Activated CD4-positive, alpha-beta T cell treated with anti-CD3 and anti-CD28 coated beads, Interleukin-2, amount 10 ng/mL, durations not matched to agents 24 days and 14 days (primary cell): ENCODE results near the gene RXFP1. TPM values are rescaled to one million over a fixed set of nuclear protein-coding genes. Genes with fewer than 3 reads are reported as not detected.

Source experiments
- DNase-seq: peaks from one replicate; pipeline ENCODE4 v3.0.0; 2022
- H3K27ac Mint-ChIP-seq: one replicate; pipeline ENCODE4 v1.8.0; 2022; ENCODE audit warnings: mild to moderate bottlenecking, mixed read lengths
- H3K27me3 Mint-ChIP-seq: one replicate; pipeline ENCODE4 v1.8.0; 2022; ENCODE audit warnings: mixed read lengths
- H3K36me3 Mint-ChIP-seq: one replicate; pipeline ENCODE4 v1.8.0; 2022; ENCODE audit warnings: low read depth, mild to moderate bottlenecking, mixed read lengths
- H3K4me1 Mint-ChIP-seq: one replicate; pipeline ENCODE4 v1.8.0; 2021; ENCODE audit warnings: mixed read lengths
- H3K4me3 Mint-ChIP-seq: one replicate; pipeline ENCODE4 v1.8.0; 2022; ENCODE audit warnings: mild to moderate bottlenecking, moderate library complexity, mixed read lengths
- H3K9me3 Mint-ChIP-seq: one replicate; pipeline ENCODE4 v1.8.0; 2021; ENCODE audit warnings: mixed read lengths
- intact Hi-C: fragments of 100-400 bp; cut with micrococcal nuclease; formaldehyde crosslinking; loops from one replicate; pipeline ENCODE4 v1.15.1; 2023
- total RNA-seq: library from RNA; stranded (reverse); gene quantifications from 2 replicates; pipeline ENCODE4 v1.2.3, GENCODE V29; 2022

Gene RXFP1
- total RNA-seq, 1 donor from 2014 or later = not detected

DNA sequence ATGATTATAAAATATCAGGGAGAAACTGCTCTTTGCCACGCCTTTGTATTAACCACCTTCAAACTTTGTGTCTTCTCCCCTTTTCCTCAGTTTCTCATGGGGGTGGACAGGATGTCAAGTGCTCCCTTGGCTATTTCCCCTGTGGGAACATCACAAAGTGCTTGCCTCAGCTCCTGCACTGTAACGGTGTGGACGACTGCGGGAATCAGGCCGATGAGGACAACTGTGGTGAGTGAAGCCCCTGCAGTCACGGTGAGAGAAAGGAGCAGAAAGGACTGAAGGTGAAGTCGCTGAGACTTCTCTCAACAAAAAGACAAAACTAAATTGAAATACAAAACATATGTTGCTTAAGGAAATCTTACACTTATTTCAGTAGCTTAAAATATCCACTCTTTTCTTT lies 50.9 kb downstream of the RXFP1 start:
- DNase-seq = no peak
- H3K36me3 Mint-ChIP-seq = no peaks in the 10 kb centered on the region
- H3K27ac Mint-ChIP-seq = no peak overlapping the region
- no peaks in the 10 kb centered on the region for H3K9me3 Mint-ChIP-seq
- no peaks in the 10 kb centered on the region for H3K4me1 Mint-ChIP-seq
- no peak overlapping the region for H3K4me3 Mint-ChIP-seq
- H3K27me3 Mint-ChIP-seq = peaks cover 1% of the 10 kb centered on the region
- intact Hi-C loops = no loop called here

GRCh38 chr4:158578476-158578875 lies 56.8 kb downstream of the RXFP1 start:
- Mint-ChIP-seq H3K9me3 (no peaks in the 10 kb centered on the region), H3K4me3 (no peak overlapping the region), H3K4me1 (no peaks in the 10 kb centered on the region), H3K36me3 (no peaks in the 10 kb centered on the region), H3K27ac (no peak overlapping the region), H3K27me3 (peaks cover 2% of the 10 kb centered on the region)
- intact Hi-C loops = no loop called here
- DNase-seq = no peak

GRCh38 chr4:158580064-158580463 lies 58.4 kb downstream of the RXFP1 start:
- no peaks in the 10 kb centered on the region for H3K9me3 Mint-ChIP-seq
- H3K27ac Mint-ChIP-seq = no peak overlapping the region
- H3K27me3 Mint-ChIP-seq = peaks cover 4% of the 10 kb centered on the region
- H3K36me3 Mint-ChIP-seq = no peaks in the 10 kb centered on the region
- DNase-seq = no peak
- intact Hi-C loops = no loop called here
- no peaks in the 10 kb centered on the region for H3K4me1 Mint-ChIP-seq
- no peak overlapping the region for H3K4me3 Mint-ChIP-seq

DNA sequence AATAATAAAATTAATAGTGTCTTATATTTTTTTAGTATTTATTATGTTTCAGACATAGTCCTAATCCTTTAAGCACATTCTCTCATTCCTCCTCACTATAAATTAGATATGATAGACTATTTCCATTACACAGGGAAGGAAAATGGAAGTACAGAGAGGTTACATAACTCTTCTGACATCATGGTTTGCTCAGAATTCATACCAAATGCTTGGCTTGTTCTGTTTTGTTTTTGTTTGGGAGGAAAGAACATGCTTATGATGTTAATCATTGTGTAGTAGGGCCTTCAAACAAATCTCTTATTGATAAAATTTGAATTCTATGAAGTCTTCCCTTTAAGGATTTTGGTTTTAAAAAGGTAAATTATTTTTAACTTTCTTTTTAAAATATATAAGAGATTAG lies 59.5 kb downstream of the RXFP1 start:
- Mint-ChIP-seq H3K27me3 (peaks cover 4% of the 10 kb centered on the region), H3K9me3 (no peaks in the 10 kb centered on the region), H3K4me1 (no peaks in the 10 kb centered on the region), H3K4me3 (no peak overlapping the region), H3K36me3 (no peaks in the 10 kb centered on the region), H3K27ac (no peak overlapping the region)
- intact Hi-C loops = no loop called here
- DNase-seq = no peak

GRCh38 chr4:158586881-158587280 lies 65.2 kb downstream of the RXFP1 start:
- intact Hi-C loops = no loop called here
- Mint-ChIP-seq H3K27me3 (peaks cover 8% of the 10 kb centered on the region), H3K4me1 (no peaks in the 10 kb centered on the region), H3K4me3 (no peak overlapping the region), H3K27ac (no peak overlapping the region), H3K36me3 (no peaks in the 10 kb centered on the region), H3K9me3 (no peaks in the 10 kb centered on the region)
- DNase-seq = peak; percentile 26

DNA sequence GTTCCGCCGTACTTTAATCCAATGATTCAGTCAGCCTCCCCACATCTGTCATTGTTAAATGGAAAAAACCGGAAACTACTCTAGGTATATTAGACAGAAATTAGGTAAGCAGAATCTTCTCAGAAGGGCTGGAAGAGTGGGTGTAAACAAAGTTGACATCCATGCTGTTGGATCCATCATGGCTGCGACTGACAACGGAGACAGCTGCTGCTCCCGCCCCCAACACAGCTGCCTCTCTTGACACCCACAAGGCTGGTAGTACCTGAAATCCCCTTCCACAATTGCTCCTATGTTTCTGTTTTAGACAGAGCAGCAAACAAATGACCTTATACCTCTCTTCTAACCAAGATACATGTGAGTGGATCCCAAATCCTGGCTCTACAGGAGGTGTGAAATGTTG lies 66.6 kb downstream of the RXFP1 start:
- no peaks in the 10 kb centered on the region for H3K9me3 Mint-ChIP-seq
- H3K36me3 Mint-ChIP-seq = no peaks in the 10 kb centered on the region

DNA sequence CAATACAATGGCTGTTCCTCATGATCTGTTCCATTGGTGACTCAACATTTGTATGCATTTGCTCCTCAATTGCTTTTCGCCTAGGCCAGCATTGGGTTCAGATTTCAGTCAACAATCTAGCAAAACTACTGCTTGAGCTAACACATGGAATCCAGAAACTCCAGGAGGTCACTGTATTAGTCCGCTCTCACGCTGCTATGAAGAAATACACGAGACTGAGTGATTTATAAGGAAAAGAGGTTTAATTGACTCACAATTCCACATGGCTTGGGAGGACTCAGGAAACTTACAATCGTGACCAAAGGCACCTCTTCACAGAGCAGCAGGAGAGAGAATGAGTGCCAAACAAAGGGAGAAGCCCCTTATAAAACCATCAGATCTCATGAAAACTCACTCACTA lies 67.1 kb downstream of the RXFP1 start:
- intact Hi-C loops = no loop called here
- no peak overlapping the region for H3K27ac Mint-ChIP-seq
- H3K9me3 Mint-ChIP-seq = no peaks in the 10 kb centered on the region
- H3K4me3 Mint-ChIP-seq = no peak overlapping the region
- H3K4me1 Mint-ChIP-seq = no peaks in the 10 kb centered on the region
- peaks cover 10% of the 10 kb centered on the region for H3K27me3 Mint-ChIP-seq
- H3K36me3 Mint-ChIP-seq = no peaks in the 10 kb centered on the region
- DNase-seq = peak; percentile 40

More for the DNA sequence above, 66.6 kb downstream of the RXFP1 start:
- H3K4me1 Mint-ChIP-seq = no peaks in the 10 kb centered on the region
- no peak overlapping the region for H3K27ac Mint-ChIP-seq
- no peak overlapping the region for H3K4me3 Mint-ChIP-seq
- no peak for DNase-seq
- intact Hi-C loops = no loop called here
- peaks cover 8% of the 10 kb centered on the region for H3K27me3 Mint-ChIP-seq

DNA sequence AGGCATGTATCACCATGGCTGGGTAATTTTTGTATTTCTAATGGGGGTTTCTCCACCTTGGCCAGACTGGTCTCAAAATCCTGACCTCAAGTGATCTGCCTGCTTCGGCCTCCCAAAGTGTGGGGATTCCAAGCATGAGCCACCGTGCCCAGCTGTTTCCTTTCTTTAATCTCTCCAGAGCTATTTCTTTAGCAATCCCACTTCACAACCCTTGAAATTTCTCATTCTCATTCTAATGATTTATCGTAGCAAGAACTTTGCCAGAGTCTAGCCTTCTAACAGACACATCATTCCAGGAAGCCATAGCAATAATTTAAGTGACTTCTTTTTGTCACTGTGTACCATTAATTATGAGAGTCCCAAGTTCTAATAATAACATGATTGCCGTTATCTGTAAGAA lies 68.6 kb downstream of the RXFP1 start:
- H3K27ac Mint-ChIP-seq = no peak overlapping the region
- no peaks in the 10 kb centered on the region for H3K4me1 Mint-ChIP-seq
- H3K9me3 Mint-ChIP-seq = no peaks in the 10 kb centered on the region
- DNase-seq = no peak
- H3K4me3 Mint-ChIP-seq = no peak overlapping the region
- H3K27me3 Mint-ChIP-seq = peaks cover 9% of the 10 kb centered on the region
- no peaks in the 10 kb centered on the region for H3K36me3 Mint-ChIP-seq
- intact Hi-C loops = no loop called here

GRCh38 chr4:158590824-158591223 lies 69.1 kb downstream of the RXFP1 start:
- no peaks in the 10 kb centered on the region for H3K9me3 Mint-ChIP-seq
- no peak overlapping the region for H3K27ac Mint-ChIP-seq
- DNase-seq = no peak
- no peaks in the 10 kb centered on the region for H3K36me3 Mint-ChIP-seq
- peaks cover 9% of the 10 kb centered on the region for H3K27me3 Mint-ChIP-seq
- H3K4me1 Mint-ChIP-seq = no peaks in the 10 kb centered on the region
- intact Hi-C loops = no loop called here
- no peak overlapping the region for H3K4me3 Mint-ChIP-seq

DNA sequence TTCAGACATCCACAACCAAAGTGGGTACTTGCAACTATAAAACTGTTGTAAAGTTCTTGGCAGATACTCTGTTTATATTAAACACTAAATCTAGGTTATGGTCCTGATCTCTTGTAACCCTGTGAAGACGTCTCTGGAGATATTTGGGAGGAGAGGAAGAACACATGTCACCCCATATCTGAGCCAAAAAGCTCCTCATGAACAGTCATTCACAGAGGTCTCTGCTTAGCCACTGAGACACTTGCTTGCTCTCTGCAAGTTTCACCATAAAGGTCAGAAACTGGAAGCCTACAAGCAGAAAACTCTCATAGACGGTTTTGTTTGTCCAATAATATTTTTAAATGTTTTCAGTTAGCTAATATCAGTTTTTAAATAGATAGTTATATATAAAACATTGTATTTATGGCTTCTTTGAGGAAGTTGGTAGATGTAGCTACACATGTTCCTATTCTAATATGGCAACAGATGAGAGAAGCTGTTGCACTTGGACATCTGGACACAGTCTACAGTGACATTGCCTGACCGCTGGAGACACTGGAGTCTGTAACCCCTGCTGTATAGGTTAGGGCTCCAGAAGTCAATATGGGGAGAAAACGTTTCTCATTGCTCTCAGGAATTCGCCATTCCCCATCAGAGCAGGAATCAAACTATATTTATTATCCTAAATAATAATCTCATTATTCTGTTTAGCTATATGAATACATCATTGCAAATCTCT lies 76.4 kb downstream of the RXFP1 start:
- peaks cover 13% of the 10 kb centered on the region for H3K27me3 Mint-ChIP-seq
- H3K27ac Mint-ChIP-seq = no peak overlapping the region
- H3K36me3 Mint-ChIP-seq = no peaks in the 10 kb centered on the region
- H3K4me1 Mint-ChIP-seq = no peaks in the 10 kb centered on the region
- H3K9me3 Mint-ChIP-seq = no peaks in the 10 kb centered on the region
- H3K4me3 Mint-ChIP-seq = no peak overlapping the region
- intact Hi-C loops = no loop called here
- DNase-seq = peak; percentile 31

GRCh38 chr4:158599150-158599549 lies 77.5 kb downstream of the RXFP1 start:
- intact Hi-C loops = no loop called here
- H3K9me3 Mint-ChIP-seq = no peaks in the 10 kb centered on the region
- no peak overlapping the region for H3K27ac Mint-ChIP-seq
- peaks cover 10% of the 10 kb centered on the region for H3K27me3 Mint-ChIP-seq
- H3K4me3 Mint-ChIP-seq = no peak overlapping the region
- H3K4me1 Mint-ChIP-seq = no peaks in the 10 kb centered on the region
- no peak for DNase-seq
- H3K36me3 Mint-ChIP-seq = no peaks in the 10 kb centered on the region

DNA sequence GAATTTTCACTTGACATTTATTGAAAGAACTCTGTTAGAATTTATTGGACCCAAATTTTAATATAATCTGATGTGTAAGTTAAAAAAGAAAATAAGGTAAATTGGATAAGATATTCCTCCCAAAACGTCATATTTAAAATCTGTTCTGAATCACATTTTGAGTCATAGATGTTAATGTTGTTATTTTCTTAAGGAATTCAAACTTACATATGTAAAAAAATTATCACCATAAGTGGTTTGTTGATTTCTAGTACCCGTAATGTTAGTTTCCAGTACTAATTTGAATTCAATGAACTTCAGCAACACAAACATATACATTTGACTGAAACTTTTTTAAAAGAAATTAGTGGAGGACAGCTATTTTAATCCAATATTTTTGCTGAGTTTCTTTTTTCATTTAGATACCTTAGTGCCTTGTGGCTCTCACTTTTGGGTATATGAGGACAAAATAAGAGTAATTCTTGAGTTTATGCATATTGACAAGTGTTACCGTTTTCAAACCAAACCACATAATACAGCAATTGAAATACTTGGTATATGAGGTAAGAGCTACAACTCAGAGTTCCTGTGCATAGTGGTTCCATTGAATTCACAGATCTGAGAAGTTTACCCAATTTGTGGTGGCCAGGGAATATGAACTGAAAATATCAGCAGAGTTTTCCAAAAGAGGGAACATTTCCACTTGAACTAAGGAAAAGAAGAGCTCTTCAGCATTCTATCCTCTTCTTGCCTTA lies 78.2 kb downstream of the RXFP1 start:
- Mint-ChIP-seq H3K4me1 (no peaks in the 10 kb centered on the region), H3K4me3 (no peak overlapping the region), H3K27ac (no peak overlapping the region), H3K9me3 (no peaks in the 10 kb centered on the region), H3K36me3 (no peaks in the 10 kb centered on the region), H3K27me3 (peaks cover 10% of the 10 kb centered on the region)
- DNase-seq = no peak
- intact Hi-C loops = no loop called here

DNA sequence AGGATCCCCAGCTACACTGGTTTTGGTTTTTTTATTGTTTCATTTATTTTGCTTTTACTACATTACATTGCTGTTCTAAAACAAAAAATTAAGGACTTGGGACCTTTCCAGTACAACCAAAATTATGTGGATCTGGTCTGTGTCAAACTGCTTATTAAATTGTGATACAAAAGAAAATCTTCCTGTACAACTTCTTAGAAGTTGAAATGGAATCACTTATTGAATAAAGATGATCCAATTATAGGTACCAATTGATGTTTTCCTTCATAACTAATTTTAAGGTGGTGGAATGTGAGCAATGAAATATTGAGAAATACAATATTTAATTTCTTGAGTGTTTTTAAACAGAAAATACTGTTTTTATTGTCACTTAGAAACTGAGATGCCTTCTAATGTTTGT lies 82.7 kb downstream of the RXFP1 start:
- Mint-ChIP-seq H3K36me3 (no peaks in the 10 kb centered on the region), H3K4me1 (peaks cover under 1% of the 10 kb centered on the region), H3K27ac (no peak overlapping the region), H3K9me3 (no peaks in the 10 kb centered on the region), H3K27me3 (peaks cover 13% of the 10 kb centered on the region), H3K4me3 (no peak overlapping the region)
- DNase-seq = no peak
- intact Hi-C loops = no loop called here

- Mint-ChIP-seq H3K4me1 (peaks cover 2% of the 10 kb centered on the region), H3K9me3 (no peaks in the 10 kb centered on the region), H3K36me3 (no peaks in the 10 kb centered on the region), H3K27ac (no peak overlapping the region), H3K27me3 (peaks cover 14% of the 10 kb centered on the region), H3K4me3 (no peak overlapping the region)
- intact Hi-C loops = no loop called here
- no peak for DNase-seq
Observed at GRCh38 chr4:158605393-158605792, 83.7 kb downstream of the RXFP1 start.
